Osteoblast (primary cell): ENCODE measurements around the gene KAZN. TPM values are rescaled to one million over a fixed set of nuclear protein-coding genes. Genes with fewer than 3 reads are reported as not detected.

Experiments
- DNase-seq: peaks from one replicate; pipeline ENCODE4 v3.0.0; 2011; ENCODE audit warnings: low spot score, mixed read lengths; ENCODE audit not compliant: insufficient read length; ENCODE audit errors: missing footprints
- H2AFZ ChIP-seq: 2 replicates; pipeline ENCODE4 v1.6.0; 2011; ENCODE audit warnings: mild to moderate bottlenecking, low read length
- H3K27ac ChIP-seq: 2 replicates; pipeline ENCODE4 v1.5.1; 2011; ENCODE audit warnings: mild to moderate bottlenecking, low read depth, low read length, moderate library complexity
- H3K27me3 ChIP-seq: 2 replicates; pipeline ENCODE4 v1.6.0; 2012; ENCODE audit warnings: mild to moderate bottlenecking, control low read depth, inconsistent platforms, low read length, moderate library complexity; ENCODE audit not compliant: insufficient read depth
- H3K36me3 ChIP-seq: 2 replicates; pipeline ENCODE4 v1.5.1; 2011; ENCODE audit warnings: mild to moderate bottlenecking, low read length, control low read depth, moderate library complexity; ENCODE audit not compliant: insufficient read depth
- H3K4me1 ChIP-seq: 2 replicates; pipeline ENCODE4 v1.5.1; 2011; ENCODE audit warnings: mild to moderate bottlenecking, low read length, control low read depth, moderate library complexity; ENCODE audit not compliant: insufficient read depth
- H3K4me2 ChIP-seq: 2 replicates; pipeline ENCODE4 v1.6.0; 2011; ENCODE audit warnings: mild to moderate bottlenecking, low read length; ENCODE audit not compliant: insufficient read depth
- H3K4me3 ChIP-seq: fragments of 200-600 bp; sonication (generic); 3 replicates; pipeline ENCODE4 v1.5.1; 2012; ENCODE audit warnings: mild to moderate bottlenecking, low read length, inconsistent platforms; ENCODE audit not compliant: insufficient read depth
- H3K79me2 ChIP-seq: 2 replicates; pipeline ENCODE4 v1.6.0; 2012; ENCODE audit warnings: mild to moderate bottlenecking, low read length, control low read depth, inconsistent platforms; ENCODE audit not compliant: insufficient read depth
- H3K9me3 ChIP-seq: 2 replicates; pipeline ENCODE4 v1.5.1; 2011; ENCODE audit warnings: low read depth, low read length, control low read depth
- H4K20me1 ChIP-seq: 2 replicates; pipeline ENCODE4 v1.6.0; 2012; ENCODE audit warnings: mild to moderate bottlenecking, low read length, control low read depth; ENCODE audit not compliant: insufficient read depth
- CTCF ChIP-seq: IDR thresholded peaks from 2 replicates; pipeline ENCODE4 v1.5.1; 2011; ENCODE audit warnings: mild to moderate bottlenecking, low read depth, low read length, moderate library complexity; ENCODE audit errors: extremely low read depth
- total RNA-seq: library from RNA; depleted of rRNA; stranded (reverse); fragments of >200 nt; gene quantifications from 2 replicates; pipeline ENCODE4 v1.2.3, GENCODE V29; 2012

The KAZN gene
- total RNA-seq, 1 donor, result 9.0 TPM

GRCh38 chr1:14955976-14956375 lies 357.5 kb downstream of the KAZN start:
- Histone ChIP-seq H3K27me3 (no peaks in the 10 kb centered on the region), H3K4me3 (no peak overlapping the region), H4K20me1 (peaks cover 20% of the 10 kb centered on the region), H3K4me1 (no peaks in the 10 kb centered on the region), H3K79me2 (peaks cover 37% of the 10 kb centered on the region), H3K4me2 (no peak overlapping the region), H2AFZ (no peak overlapping the region), H3K27ac (no peak overlapping the region), H3K9me3 (no peaks in the 10 kb centered on the region), H3K36me3 (peaks cover 2% of the 10 kb centered on the region)
- DNase-seq, result no peak
- TF ChIP-seq CTCF, result no peak

- peaks cover 9% of the 10 kb centered on the region for H3K36me3 ChIP-seq
- peaks cover 34% of the 10 kb centered on the region for H3K79me2 ChIP-seq
Measured at GRCh38 chr1:14956579-14957195, 358.2 kb downstream of the KAZN start.

GRCh38 chr1:14957375-14958098 lies 359.1 kb downstream of the KAZN start:
- TF ChIP-seq CTCF, result no peak
- H2AFZ ChIP-seq, result no peak overlapping the region
- no peaks in the 10 kb centered on the region for H3K27me3 ChIP-seq
- no peak for DNase-seq
- no peaks in the 10 kb centered on the region for H3K4me1 ChIP-seq
- H3K36me3 ChIP-seq, result peaks cover 11% of the 10 kb centered on the region
- no peak overlapping the region for H3K4me3 ChIP-seq
- peaks cover 30% of the 10 kb centered on the region for H3K79me2 ChIP-seq
- H3K9me3 ChIP-seq, result no peaks in the 10 kb centered on the region
- H4K20me1 ChIP-seq, result peaks cover 21% of the 10 kb centered on the region
- H3K4me2 ChIP-seq, result no peak overlapping the region
- H3K27ac ChIP-seq, result no peak overlapping the region

More at GRCh38 chr1:14956579-14957195, 358.2 kb downstream of the KAZN start:
- H3K27ac ChIP-seq, result no peak overlapping the region
- no peak overlapping the region for H2AFZ ChIP-seq
- no peak for DNase-seq
- H3K4me1 ChIP-seq, result no peaks in the 10 kb centered on the region
- no peak for TF ChIP-seq CTCF
- H4K20me1 ChIP-seq, result peaks cover 21% of the 10 kb centered on the region
- H3K27me3 ChIP-seq, result no peaks in the 10 kb centered on the region
- H3K4me2 ChIP-seq, result no peak overlapping the region
- H3K4me3 ChIP-seq, result no peak overlapping the region
- H3K9me3 ChIP-seq, result no peaks in the 10 kb centered on the region
